TTC549 (cell line): Measurements from ENCODE around the gene GSTP1.
"Not testable (repeated sequence)": the region's sequence is repeated elsewhere in the genome, so short reads cannot be mapped to it uniquely, and the experiment has no call there.

Experiments used
- FAIRE-seq: peaks from 2 replicates; lab custom pipeline; 2012; peaks lifted over from hg19 to GRCh38; lab: Jason Lieb, UNC

GSTP1 gene

GRCh38 chr11:67614730-67615714, 31.4 kb downstream of the GSTP1 start:
- FAIRE-seq, result no peak

- no peak for FAIRE-seq
These were observed 32.3 kb downstream of the GSTP1 start for GRCh38 chr11:67615728-67616430.

- FAIRE-seq, result no peak
These were observed 33.0 kb downstream of the GSTP1 start for GRCh38 chr11:67616431-67617242.

- FAIRE-seq, result no peak
These were observed 33.8 kb downstream of the GSTP1 start for GRCh38 chr11:67617243-67617953.

- FAIRE-seq, result not testable (repeated sequence)
These were observed 35.5 kb downstream of the GSTP1 start for GRCh38 chr11:67618901-67619659.

DNA sequence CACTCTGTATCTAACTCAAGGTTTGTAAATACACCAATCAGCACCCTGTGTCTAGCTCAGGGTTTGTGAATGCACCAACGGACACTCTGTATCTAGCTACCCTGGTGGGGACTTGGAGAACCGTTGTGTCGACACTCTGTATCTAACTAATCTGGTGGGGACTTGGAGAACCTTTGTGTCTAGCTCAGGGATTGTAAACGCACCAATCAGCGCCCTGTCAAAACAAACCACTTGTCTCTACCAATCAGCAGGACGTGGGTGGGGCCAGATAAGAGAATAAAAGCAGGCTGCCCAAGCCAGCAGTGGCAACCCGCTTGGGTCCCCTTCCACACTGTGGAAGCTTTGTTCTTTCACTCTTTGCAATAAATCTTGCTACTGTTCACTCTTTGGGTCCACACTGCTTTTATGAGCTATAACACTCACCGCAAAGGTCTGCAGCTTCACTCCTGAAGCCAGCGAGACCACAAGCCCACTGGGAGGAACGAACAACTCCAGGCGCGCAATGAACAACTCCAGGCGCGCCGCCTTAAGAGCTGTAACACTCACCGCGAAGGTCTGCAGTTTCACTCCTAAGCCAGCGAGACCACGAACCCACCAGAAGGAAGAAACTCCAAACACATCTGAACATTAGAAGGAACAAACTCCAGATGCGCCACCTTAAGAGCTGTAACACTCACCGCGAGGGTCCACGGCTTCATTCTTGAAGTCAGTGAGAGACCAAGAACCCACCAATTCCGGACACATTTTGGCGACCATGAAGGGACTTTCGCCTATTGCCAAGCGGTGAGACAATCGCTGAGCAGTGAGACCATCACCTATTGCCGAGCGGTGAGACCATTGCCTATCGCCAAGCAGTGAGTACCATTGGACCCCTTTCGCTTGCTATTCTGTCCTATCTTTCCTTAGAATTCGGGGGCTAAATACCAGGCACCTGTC, 36.3 kb downstream of the GSTP1 start:
- FAIRE-seq, result not testable (repeated sequence)

DNA sequence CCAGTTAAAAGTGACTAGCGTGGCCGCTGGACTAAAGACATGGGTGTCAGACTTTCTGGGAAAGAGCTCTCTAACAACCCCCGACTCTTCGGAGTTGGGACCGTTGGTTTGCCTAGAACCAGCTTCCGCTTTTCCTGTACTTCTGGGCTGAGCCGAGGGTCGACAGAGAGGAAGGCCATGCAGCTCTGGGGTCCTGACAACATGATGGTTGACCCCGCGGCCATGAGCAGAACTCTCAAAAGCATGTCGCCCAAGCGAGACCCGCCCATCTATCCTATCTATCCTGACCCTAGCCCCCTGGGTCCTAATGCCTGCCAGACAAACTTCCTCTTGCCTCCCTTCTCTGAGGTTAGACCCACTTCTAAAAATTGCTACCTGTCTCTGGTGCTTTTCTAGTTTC, 37.0 kb downstream of the GSTP1 start:
- not testable (repeated sequence) for FAIRE-seq

- not testable (repeated sequence) for FAIRE-seq
These were observed 38.3 kb downstream of the GSTP1 start for GRCh38 chr11:67621928-67622327.

DNA sequence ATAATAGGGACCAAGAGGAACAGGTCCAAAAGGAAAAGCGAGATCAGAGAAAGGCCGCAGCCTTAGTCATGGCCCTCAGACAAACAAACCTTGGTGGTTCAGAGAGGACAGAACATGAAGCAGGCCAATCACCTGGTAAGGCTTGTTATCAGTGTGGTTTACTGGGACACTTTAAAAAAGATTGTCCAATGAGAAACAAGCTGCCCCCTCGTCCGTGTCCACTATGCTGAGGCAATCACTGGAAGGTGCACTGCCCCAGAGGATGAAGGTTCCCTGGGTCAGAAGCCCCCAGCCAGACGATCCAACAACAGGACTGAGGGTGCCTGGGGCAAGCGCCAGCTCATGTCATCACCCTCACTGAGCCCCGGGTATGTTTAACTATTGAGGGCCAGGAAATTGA, 39.3 kb downstream of the GSTP1 start:
- FAIRE-seq, result not testable (repeated sequence)

DNA sequence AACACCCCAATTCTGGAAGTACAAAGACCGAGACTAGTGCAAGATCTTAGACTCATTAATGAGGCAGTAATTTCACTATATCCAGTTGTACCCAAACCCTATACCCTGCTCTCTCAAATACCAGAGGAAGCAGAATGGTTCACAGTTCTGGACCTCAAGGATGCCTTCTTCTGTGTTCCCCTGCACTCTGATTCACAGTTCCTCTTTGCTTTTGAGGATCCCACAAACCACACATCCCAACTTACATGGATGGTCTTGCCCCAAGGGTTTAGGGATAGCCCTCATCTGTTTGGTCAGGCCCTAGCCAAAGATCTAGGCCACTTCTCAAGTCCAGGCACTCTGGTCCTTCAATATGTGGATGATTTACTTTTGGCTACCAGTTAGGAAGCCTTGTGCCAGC, 40.2 kb downstream of the GSTP1 start:
- FAIRE-seq, result not testable (repeated sequence)

DNA sequence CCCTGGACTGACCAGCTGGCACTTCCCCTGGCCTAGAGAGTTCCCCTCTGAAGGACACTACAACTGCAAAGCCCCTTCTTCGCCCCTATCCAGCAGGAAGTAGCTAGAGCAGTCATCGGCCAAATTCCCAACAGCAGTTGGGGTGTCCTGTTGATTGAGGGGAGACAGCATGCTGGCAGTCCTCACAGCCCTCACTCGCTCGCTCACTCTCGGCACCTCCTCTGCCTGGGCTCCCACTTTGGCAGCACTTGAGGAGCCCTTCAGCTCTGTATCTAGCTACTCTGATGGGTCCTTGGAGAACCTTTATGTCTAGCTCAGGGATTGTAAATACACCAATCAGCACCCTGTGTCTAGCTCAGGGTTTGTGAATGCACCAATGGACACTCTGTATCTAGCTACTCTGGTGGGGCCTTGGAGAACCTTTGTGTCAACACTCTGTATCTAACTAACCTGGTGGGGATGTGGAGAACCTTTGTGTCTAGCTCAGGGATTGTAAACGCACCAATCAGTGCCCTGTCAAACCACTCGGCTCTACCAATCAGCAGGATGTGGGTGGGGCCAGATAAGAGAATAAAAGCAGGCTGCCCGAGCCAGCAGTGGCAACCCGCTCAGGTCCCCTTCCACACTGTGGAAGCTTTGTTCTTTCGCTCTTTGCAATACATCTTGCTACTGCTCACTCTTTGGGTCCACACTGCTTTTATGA, 42.7 kb downstream of the GSTP1 start:
- FAIRE-seq, result not testable (repeated sequence)

GRCh38 chr11:67626970-67627369, 43.4 kb downstream of the GSTP1 start:
- FAIRE-seq, result no peak

DNA sequence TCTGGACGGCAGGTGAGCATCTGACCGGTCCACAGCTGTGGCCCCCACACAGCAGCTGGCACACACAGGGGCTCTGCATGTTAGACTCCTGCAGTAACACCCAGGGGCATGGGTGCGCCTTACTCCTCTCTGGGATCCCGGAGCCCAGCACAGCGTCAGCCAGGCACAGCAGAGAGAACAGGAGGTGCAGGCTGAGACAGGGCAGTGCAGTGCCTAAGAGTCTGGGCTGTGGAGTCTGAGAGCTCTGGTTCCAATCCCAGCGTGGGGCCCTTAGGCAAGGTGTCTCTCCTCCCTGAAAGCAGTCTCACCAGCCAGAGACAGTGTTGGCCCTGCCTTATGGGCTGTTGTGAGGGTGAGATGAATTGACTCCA, 43.8 kb downstream of the GSTP1 start:
- no peak for FAIRE-seq

DNA sequence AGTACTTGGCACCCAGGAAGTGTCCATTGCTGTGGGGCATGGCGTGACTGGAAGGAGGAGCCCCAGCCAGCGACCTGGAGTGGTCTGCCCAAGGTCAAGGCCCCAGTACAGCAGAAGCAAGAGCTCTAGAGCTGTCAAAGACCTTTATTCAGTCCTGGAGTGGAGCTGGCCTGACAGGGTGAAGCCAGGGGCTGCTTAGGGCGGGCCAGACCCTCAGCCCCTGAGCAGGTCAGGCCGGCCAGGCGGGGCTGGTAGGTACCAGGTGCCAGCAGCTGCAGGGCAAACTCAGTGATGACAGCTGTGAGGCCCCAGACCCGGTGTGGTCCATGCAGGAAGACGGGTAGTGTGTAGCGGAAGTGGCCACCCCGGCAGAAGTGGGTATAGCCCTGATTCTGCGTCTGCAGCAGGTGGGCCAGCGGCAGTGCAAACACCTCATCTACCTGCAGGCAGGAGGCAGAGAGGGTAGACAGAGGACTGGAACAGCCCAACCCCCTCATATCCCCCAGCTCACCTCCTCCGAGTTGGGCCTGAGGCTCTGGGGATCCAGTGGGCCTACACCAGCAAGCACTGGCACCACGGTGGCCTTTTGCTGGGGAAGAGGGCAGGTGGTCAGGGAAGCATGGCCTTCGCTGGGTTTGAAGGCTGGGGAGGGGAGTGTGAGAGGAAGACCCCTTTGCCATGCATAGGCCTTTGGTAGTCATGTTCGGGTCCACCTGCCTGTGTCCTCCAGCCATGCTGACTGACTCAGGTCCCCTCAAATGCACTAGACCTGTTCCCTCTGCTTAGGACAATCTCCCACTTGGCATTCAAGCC, 44.4 kb downstream of the GSTP1 start:
- no peak for FAIRE-seq

DNA sequence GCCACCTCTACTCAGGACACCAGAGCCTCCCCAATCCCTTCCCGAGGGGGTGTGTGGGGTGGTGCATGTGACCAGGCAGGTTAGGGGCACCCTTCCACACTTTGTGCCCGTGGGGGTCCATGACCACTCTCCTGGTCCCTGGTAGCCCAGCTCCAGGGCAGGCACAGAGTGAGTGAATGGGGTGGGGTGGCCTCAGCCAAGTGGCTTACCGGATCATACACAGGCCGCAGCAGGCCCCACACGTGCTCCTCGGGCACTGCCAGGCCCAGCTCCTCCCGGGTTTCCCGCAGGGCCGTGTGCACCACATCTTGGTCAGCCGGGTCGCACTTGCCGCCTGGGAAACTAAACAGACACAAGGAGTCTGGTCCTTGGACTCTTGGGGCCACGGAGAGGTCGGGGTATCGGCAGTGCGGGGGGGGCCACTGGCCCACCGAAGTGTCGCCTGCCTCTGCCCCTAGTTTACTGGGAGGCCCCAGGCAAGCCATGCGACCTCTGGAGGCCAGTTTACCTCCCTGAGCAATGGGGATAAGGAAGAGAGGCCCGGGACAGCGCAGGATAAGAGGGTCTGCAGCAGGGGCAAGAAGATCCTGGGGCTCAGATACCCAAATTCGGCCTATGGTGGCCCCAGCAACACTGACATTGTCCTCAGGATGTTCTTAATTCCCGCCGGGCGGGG, 45.2 kb downstream of the GSTP1 start:
- no peak for FAIRE-seq

DNA sequence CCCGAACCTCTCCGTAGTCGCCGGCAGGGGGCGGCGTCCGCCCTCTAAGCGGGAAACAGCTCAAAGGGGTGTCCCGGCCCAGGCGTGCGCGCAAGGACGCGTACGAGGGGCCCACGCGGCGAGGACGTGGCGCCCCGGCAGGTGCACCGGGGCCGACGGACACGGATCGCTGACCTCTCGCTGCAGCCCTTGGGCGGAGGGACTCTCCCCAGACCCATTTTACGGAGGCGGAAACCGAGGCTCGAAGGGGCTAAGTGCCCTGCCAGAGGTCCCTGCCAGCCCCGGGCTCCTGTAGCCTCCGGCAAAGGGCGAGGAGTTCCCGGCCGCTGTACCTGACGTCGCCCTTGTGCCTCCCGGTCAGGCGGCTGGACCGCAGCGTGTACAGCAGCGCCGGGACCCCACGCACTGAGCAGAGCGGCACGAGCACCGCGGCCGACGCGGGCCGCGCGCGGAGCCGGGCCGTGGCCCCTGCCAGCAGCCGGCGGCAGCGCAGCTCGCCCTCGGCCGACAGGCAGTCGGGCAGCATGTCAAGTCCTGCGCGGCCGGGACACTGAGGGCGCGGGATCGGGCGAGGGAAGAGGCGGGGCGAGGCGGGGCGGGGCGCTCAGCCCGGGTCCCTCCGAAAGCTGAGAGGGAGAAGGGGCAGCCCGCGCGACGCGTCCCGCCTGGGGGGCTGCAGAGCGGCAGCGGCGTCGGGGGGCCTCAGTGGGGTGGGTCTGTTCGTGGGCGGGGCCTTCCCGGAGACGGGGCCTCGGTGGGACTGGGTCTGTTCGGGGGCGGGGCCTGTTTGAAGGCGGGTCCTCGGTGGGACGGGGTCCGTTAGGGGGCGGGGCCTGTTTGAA, 46.0 kb downstream of the GSTP1 start, which contains the start of gene NUDT8:
NUDT8 (minus strand) TSS at position 552 of the 842 bp plus-strand sequence; CDS start at position 526, 26 bp downstream.
- no peak for FAIRE-seq
